CD4-positive, alpha-beta T cell treated with Interferon alpha-2 for 1 hour (primary cell): Measurements from ENCODE around the gene TOMM5.

Source experiments
- DNase-seq, 2 donors: peaks; one replicate each; pipeline ENCODE4 v3.0.0-alpha.2; 2020 to 2022

The TOMM5 gene

GRCh38 chr9:37561682-37562081 is 30.7 kb downstream of the TOMM5 start:
- DNase-seq = no peak

DNA sequence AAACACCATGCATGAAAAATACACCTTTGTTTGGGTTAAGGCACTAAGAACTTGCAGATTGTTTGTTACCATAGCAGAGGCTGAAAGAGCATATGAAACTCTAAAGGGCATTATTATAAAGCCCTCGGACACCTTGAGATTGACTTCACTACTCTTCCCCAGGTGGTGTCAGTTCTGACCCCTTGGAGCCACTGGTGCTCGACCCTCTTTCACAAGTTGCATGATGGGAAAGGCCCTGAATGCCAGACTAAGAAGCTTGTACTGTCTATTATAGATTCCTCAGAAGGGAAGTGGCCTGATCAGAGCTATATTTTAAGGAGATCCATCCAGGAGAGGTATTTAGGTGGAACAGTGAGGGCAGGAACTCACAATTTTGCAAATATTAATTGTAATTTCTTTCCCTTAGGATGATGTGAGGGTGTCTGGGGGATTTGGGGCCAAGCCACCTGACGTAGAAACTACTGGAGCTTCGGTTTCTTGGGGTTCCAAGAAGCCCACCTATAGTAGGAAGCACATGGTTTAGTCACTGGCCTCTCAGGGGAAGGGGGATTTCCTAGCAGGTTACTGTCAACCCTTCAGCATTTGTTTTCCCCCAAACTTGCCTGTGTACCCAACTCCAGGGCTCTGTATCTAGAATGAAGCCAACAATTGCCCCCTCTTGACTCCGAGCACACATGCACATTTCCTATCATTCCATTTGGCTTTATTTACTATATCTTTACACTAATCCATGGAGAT is 32.4 kb downstream of the TOMM5 start:
- no peak for DNase-seq

DNA sequence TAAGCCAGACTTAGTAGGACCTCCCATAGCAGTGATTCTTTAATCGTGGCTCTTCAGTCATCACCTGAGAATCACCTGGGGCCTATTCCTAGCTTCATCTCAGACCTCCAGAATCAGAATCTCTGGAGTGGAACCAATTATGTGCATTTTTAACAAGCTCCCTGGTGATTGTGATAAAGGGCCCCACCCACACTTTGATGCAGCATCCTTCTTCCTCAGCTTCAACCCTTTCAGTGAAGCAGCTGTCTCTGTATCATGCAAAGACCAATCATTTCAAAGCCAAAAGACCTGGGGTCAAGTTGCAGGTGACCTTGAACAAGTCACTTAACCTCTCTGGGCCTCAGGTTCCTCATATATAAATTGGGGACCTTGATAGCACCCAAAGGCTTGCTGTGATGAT is 33.3 kb downstream of the TOMM5 start:
- DNase-seq = no peak

DNA sequence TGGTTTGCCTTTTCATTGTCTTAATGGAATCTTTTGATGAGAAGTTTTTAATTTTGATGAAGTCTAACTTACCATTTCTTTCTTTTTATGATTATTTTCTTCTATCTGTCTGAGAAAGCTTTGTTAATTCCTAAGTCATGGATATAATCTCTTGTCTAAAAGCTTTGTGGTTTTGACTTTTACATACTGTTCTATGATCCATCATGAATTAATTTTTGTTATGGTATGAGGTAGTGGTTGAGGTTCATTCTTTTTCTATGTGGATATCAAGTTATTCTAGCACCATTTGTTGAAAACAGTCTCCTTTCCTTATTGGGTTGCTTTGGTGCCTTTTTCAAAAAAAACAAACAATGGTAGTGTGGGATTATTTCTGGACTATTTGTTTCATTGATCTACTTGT is 36.6 kb downstream of the TOMM5 start:
- DNase-seq = no peak

DNA sequence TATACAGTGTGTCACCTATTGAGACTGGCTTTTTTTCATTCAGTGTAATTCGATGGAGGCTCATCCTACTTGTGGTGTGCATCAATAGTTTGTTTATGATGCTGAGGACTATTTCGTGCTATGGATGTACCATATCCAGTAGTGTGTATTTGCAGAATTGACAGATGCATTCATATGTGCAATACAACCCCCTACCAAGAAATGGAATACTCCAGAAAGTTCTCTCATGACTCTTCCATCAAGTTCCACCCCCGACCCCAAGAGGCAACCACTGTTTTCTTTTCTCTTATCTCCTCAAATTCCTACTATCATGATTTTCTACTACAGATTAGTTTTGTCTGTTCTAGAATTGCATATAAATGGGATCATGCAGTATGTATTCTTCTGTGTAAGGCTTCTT is 38.1 kb downstream of the TOMM5 start:
- no peak for DNase-seq

- DNase-seq = no peak
Observed at GRCh38 chr9:37551888-37552287, 40.5 kb downstream of the TOMM5 start.

GRCh38 chr9:37551468-37551867 is 40.9 kb downstream of the TOMM5 start:
- no peak for DNase-seq

DNA sequence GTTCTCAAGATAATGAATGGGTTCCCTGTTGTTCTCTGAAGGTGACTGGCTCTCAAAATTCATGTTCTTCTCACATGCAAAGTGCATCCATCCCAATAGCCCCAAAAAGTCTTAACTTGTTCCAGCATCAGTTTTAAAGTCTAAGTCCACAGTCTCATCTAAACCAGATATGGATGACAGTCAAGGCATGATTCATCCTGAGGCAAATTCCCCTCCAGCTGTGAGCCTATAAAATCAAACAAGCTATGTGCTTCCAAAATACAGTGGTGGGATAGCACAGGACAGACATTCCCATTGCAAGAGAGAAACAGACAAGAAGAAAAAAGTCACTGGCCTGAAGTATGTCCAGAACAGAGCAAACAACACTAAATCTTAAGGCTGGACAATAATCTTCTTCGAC is 41.6 kb downstream of the TOMM5 start:
- DNase-seq = no peak

- no peak for DNase-seq
Observed at GRCh38 chr9:37549527-37549926, 42.9 kb downstream of the TOMM5 start.

DNA sequence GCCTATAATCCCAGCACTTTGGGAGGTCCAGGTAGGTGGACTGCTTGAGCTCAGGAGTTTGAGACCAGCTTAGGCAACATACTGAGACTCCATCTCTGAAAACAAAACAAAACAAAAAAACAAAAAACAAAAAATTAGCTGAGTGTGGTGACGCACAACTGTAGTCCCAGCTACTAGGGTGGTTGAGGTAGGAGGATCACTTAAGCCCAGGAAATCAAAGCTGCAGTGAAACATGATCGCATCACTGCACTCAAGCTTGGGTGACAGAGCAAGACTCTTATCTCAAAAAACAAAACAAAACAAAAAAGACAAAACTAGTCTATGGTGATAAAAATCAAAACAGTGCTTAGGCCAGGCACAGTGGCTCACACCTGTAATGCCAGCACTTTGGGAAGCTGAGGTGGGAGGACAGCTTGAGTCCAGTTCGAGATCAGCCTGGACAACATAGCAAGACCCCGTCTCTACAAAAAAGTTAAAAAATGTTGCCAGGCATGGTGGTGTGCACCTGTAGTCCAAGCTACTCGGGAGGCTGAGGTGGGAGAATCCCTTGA is 45.0 kb downstream of the TOMM5 start:
- no peak for DNase-seq

- DNase-seq = no peak
Observed at GRCh38 chr9:37543468-37543867, 48.9 kb downstream of the TOMM5 start.

- no peak for DNase-seq
Observed at GRCh38 chr9:37542895-37543294, 49.5 kb downstream of the TOMM5 start.

- no peak for DNase-seq
Observed at GRCh38 chr9:37542488-37542887, 49.9 kb downstream of the TOMM5 start.

DNA sequence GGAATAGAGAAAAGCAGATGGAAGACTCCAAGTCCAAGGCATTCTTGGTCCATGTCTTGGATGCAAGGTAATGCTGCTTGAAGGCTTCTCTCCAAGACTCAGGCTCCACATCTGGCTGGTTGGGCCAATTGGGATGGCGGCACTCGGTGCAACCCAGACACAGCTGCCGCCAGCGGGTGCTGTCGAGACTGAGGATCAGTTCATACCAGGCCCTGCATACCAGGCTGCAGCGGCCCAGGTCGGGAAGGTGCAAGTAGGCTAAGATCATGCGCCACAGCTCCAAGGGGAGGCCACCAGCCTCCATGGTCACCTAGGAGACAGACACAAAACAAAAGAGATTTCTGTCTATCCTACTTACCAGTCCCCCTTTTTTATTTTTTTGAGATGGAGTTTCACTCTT is 50.9 kb downstream of the TOMM5 start:
- no peak for DNase-seq

DNA sequence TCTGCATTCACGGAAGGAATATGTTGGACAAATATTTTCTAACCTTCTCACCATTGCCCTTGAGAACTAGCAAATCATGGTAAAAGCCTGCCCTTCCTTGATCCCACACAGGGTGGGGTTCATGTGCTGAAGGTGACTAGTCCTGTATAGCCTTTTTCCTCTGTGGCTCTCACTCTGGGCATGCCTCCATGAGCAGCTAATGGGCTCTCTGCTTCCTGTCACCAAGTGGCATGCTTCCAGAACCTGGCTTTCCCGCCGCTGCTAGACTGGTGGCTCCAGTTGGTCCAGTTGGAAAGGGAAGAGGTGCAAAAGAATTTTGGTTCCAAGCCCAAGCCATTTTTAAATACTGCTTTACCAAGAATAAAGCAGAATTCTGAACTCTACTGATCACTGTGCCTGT is 51.8 kb downstream of the TOMM5 start:
- DNase-seq = no peak

DNA sequence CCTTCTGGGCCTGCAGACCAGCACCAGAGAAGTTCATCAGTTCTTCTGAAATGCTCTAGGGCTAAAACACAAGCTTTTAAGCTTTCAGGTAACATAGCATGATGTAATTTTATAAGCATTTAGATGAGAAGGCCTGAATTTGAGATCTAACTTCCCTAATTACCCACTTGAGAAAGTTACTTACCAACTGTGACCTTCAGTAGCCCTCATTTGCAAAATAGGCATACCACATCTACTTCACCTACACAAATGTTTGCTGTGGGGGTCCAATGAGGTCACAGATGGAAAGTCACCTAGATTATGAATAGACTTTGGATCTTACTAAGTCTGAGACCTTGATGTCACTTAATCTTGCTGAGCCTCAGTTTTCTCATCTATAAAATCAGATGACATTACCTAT is 52.8 kb downstream of the TOMM5 start:
- no peak for DNase-seq
